Keratinocyte (primary cell): ENCODE results near the gene GPR107. TPM values are rescaled to one million over a fixed set of nuclear protein-coding genes. Genes with fewer than 3 reads are reported as not detected.
A peak's percentile ranks its signal among the peaks of the same experiment; 100 is the strongest.

Experiments
- DNase-seq: peaks from one replicate; pipeline ENCODE4 v3.0.0-alpha.2; 2011; ENCODE audit warnings: low read depth, missing footprints, low spot score
- FAIRE-seq: peaks from 2 replicates; lab custom pipeline; 2011; peaks lifted over from hg19 to GRCh38; lab: Jason Lieb, UNC
- H2AFZ ChIP-seq: 2 replicates; pipeline ENCODE4 v1.6.0; 2012; ENCODE audit warnings: low read length, control low read depth, inconsistent platforms; ENCODE audit not compliant: control insufficient read depth
- H3K27ac ChIP-seq: 2 replicates; pipeline ENCODE4 v1.5.1; 2011; ENCODE audit warnings: low read length; ENCODE audit not compliant: control insufficient read depth, insufficient read depth
- H3K27me3 ChIP-seq: 3 replicates; pipeline ENCODE4 v1.6.0; 2011; ENCODE audit warnings: low read length; ENCODE audit not compliant: control insufficient read depth, insufficient read depth; ENCODE audit errors: extremely low read depth
- H3K36me3 ChIP-seq, 2 experiments: 2 replicates in 1 of 2; 3 replicates in 1 of 2; pipeline ENCODE4 v1.5.1; 2011; ENCODE audit warnings: low read length in 2 of 2, mild to moderate bottlenecking in 1 of 2; ENCODE audit not compliant: control insufficient read depth in 2 of 2, insufficient read depth in 2 of 2; ENCODE audit errors: extremely low read depth in 1 of 2
- H3K4me1 ChIP-seq: 3 replicates; pipeline ENCODE4 v1.5.1; 2011; ENCODE audit warnings: low read length; ENCODE audit not compliant: control insufficient read depth, insufficient read depth; ENCODE audit errors: extremely low read depth
- H3K4me2 ChIP-seq: 3 replicates; pipeline ENCODE4 v1.6.0; 2011; ENCODE audit warnings: low read depth, low read length; ENCODE audit not compliant: control insufficient read depth, insufficient read depth; ENCODE audit errors: extremely low read depth
- H3K4me3 ChIP-seq, 3 experiments: fragments of 200-600 bp in 1 of 3; sonication (generic) in 1 of 3; 2 replicates in 2 of 3; 3 replicates in 1 of 3; pipeline ENCODE4 v1.5.1; 2011 to 2016; ENCODE audit warnings: low read length in 3 of 3, mild to moderate bottlenecking in 3 of 3, control low read depth in 2 of 3, inconsistent platforms in 1 of 3, low read depth in 1 of 3, mixed read lengths in 1 of 3, mixed run types in 1 of 3, moderate library complexity in 1 of 3; ENCODE audit not compliant: control insufficient read depth in 2 of 3, insufficient read depth in 2 of 3; ENCODE audit errors: extremely low read depth in 1 of 3
- H3K79me2 ChIP-seq: 2 replicates; pipeline ENCODE4 v1.6.0; 2012; ENCODE audit warnings: low read length; ENCODE audit not compliant: control insufficient read depth, insufficient read depth
- H3K9ac ChIP-seq: 3 replicates; pipeline ENCODE4 v1.6.0; 2011; ENCODE audit warnings: low read length; ENCODE audit not compliant: control insufficient read depth, insufficient read depth; ENCODE audit errors: extremely low read depth
- H3K9me1 ChIP-seq: 3 replicates; pipeline ENCODE4 v1.6.0; 2011; ENCODE audit warnings: low read length; ENCODE audit not compliant: control insufficient read depth, insufficient read depth; ENCODE audit errors: extremely low read depth
- H3K9me3 ChIP-seq: 2 replicates; pipeline ENCODE4 v1.5.1; 2012; ENCODE audit warnings: low read depth, low read length; ENCODE audit not compliant: control insufficient read depth
- H4K20me1 ChIP-seq: 3 replicates; pipeline ENCODE4 v1.6.0; 2011; ENCODE audit warnings: low read length; ENCODE audit not compliant: control insufficient read depth, insufficient read depth; ENCODE audit errors: extremely low read depth
- EZH2 ChIP-seq: IDR thresholded peaks from one replicate; pipeline ENCODE4 v1.6.1; 2012; ENCODE audit warnings: inconsistent platforms, mild to moderate bottlenecking, low read length, moderate library complexity
- dilution Hi-C: fragments of 300-500 bp; cut with MboI; formaldehyde crosslinking; loops from one replicate; pipeline ENCODE4 v1.7.0; 2020; ENCODE audit warnings: low sequenced_read_pairs; ENCODE audit not compliant: extremely low pct_ligation_motif_present
- polyA plus RNA-seq, 5 experiments: library from polyadenylated mRNA; depleted of rRNA in 3 of 5; stranded (reverse) in 3 of 5; stranded (forward) in 1 of 5; unstranded in 1 of 5; fragments of >200 nt; gene quantifications; 1 replicate in 1 of 5; 2 replicates in 3 of 5; 3 replicates in 1 of 5; pipeline versions ENCODE4 v1.2.1 to v1.2.3, GENCODE V29; 2011 to 2012; ENCODE audit warnings: missing spikeins in 2 of 5, low read depth in 1 of 5, low replicate concordance in 1 of 5
- TF ChIP-seq, protein P1 (sequence below), 3 experiments: IDR thresholded peaks in 1 of 3; conservative IDR thresholded peaks in 1 of 3; optimal IDR thresholded peaks in 1 of 3; 2 replicates in 2 of 3; 3 replicates in 1 of 3; pipeline versions ENCODE3 to v1.5.1; 2011; ENCODE audit warnings: low read length in 3 of 3, mild to moderate bottlenecking in 3 of 3, moderate library complexity in 2 of 3, control low read depth in 1 of 3, inconsistent platforms in 1 of 3; ENCODE audit not compliant: insufficient read depth in 2 of 3; ENCODE audit errors: extremely low read depth in 1 of 3

GPR107 gene
- polyA plus RNA-seq, 1 donor (not counting 4 experiments of a cell fraction or from before 2014, with no cell fraction given) = 27.3 TPM

DNA sequence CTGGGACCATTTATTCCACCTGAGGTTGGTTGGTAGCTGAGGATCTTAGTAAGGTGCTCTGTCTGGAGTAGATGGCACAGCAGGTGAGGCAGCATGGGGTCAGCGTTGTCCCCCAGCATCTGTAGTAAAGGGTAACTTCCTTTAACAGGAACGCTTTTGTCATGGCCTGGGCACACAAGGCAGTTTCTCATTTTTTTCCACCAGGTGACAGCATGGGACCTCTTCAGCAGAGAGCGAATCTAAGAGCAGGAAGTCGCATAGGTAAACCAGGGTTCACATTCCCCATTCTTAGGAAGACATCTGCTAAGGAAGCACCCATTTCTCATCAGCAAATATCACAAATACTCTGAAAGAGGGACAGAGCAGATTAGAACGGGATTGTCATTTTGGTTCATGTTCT, 56.5 kb downstream of the GPR107 start:
- H4K20me1 ChIP-seq = no peaks in the 10 kb centered on the region
- FAIRE-seq (no peak), DNase-seq (no peak)
- no peaks in the 10 kb centered on the region for H3K9me3 ChIP-seq
- no peaks in the 10 kb centered on the region for H3K27me3 ChIP-seq
- no peak overlapping the region for H3K4me2 ChIP-seq
- H2AFZ ChIP-seq = no peak overlapping the region
- H3K79me2 ChIP-seq = no peaks in the 10 kb centered on the region
- H3K9ac ChIP-seq = no peak overlapping the region
- dilution Hi-C loops = no loop called here
- no peaks in the 10 kb centered on the region for H3K9me1 ChIP-seq
- peaks cover 10 to 17% of the 10 kb centered on the region in 2 experiments for H3K36me3 ChIP-seq
- H3K4me1 ChIP-seq = no peaks in the 10 kb centered on the region
- no peak overlapping the region for H3K4me3 ChIP-seq
- TF ChIP-seq, protein P1, sequence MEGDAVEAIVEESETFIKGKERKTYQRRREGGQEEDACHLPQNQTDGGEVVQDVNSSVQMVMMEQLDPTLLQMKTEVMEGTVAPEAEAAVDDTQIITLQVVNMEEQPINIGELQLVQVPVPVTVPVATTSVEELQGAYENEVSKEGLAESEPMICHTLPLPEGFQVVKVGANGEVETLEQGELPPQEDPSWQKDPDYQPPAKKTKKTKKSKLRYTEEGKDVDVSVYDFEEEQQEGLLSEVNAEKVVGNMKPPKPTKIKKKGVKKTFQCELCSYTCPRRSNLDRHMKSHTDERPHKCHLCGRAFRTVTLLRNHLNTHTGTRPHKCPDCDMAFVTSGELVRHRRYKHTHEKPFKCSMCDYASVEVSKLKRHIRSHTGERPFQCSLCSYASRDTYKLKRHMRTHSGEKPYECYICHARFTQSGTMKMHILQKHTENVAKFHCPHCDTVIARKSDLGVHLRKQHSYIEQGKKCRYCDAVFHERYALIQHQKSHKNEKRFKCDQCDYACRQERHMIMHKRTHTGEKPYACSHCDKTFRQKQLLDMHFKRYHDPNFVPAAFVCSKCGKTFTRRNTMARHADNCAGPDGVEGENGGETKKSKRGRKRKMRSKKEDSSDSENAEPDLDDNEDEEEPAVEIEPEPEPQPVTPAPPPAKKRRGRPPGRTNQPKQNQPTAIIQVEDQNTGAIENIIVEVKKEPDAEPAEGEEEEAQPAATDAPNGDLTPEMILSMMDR (optimal IDR thresholded peaks at IDR 0.05 in 1 of 3, IDR thresholded peaks at IDR 0.05 in 1 of 3, conservative IDR thresholded peaks at IDR 0.05 in 1 of 3; ENCODE audit: extremely low read depth in 1 of 3, insufficient read depth in 2 of 3, low read length in 3 of 3) = peak in 1 of 3 experiments; percentile 37
- TF ChIP-seq EZH2 = no peak
- no peak overlapping the region for H3K27ac ChIP-seq

DNA sequence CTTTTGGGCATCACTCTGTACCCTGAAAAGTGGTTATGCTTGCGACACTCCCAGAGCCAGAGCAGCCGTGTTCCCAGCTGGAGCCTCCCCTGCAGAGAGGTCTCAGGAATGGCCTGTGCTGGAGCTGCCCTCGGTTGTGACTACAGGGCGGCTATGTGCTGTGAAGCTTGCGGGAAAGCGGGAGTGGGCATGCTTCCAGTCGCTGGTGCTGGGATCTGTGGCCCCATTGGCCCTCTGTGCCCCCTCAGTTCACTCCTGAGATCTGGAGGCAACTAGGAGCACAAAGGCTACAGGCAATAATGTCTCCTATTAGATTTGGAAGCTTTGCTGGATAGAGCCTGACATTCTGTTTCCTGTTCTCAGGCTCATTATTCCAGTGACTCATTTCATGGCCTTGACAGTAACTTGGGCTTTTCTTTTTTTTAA, 56.9 kb downstream of the GPR107 start:
- no peaks in the 10 kb centered on the region for H3K79me2 ChIP-seq
- H4K20me1 ChIP-seq = no peaks in the 10 kb centered on the region
- H3K9me1 ChIP-seq = no peaks in the 10 kb centered on the region
- no peak overlapping the region for H3K9ac ChIP-seq
- no peak for DNase-seq
- H2AFZ ChIP-seq = no peak overlapping the region
- dilution Hi-C loops = no loop called here
- H3K4me2 ChIP-seq = no peak overlapping the region
- no peak for FAIRE-seq
- no peak overlapping the region for H3K4me3 ChIP-seq
- no peaks in the 10 kb centered on the region for H3K9me3 ChIP-seq
- no peaks in the 10 kb centered on the region for H3K27me3 ChIP-seq
- TF ChIP-seq EZH2 = no peak
- TF ChIP-seq, protein P1 (optimal IDR thresholded peaks at IDR 0.05 in 1 of 3, IDR thresholded peaks at IDR 0.05 in 1 of 3, conservative IDR thresholded peaks at IDR 0.05 in 1 of 3; ENCODE audit: extremely low read depth in 1 of 3, insufficient read depth in 2 of 3, low read length in 3 of 3) = no peak
- H3K4me1 ChIP-seq = no peaks in the 10 kb centered on the region
- peaks cover 10 to 17% of the 10 kb centered on the region in 2 experiments for H3K36me3 ChIP-seq
- H3K27ac ChIP-seq = no peak overlapping the region
